GM18858 (cell line): ENCODE measurements around the gene ODAD4.

Source experiments
- ATAC-seq: cut with Tn5 transposase; IDR thresholded peaks from one replicate; pipeline ENCODE4 v1.9.1; 2021; ENCODE audit not compliant: unreplicated experiment

ODAD4 gene

GRCh38 chr17:41930009-41930832 is at the start of gene ODAD4:
TSS of gene ODAD4 (plus strand) at chr17:41930617. CDS start at chr17:41930724, 107 bp downstream.
- ATAC-seq: peak; percentile 68

- no peak for ATAC-seq
Observed at GRCh38 chr17:41882756-41883155, 47.7 kb upstream of the ODAD4 start.

- ATAC-seq: no peak
Observed at GRCh38 chr17:41885733-41886132, 44.7 kb upstream of the ODAD4 start.

- no peak for ATAC-seq
Observed at GRCh38 chr17:41888332-41888965, 42.0 kb upstream of the ODAD4 start.

GRCh38 chr17:41891135-41892020 is 39.0 kb upstream of the ODAD4 start:
- no peak for ATAC-seq

- no peak for ATAC-seq
Observed at GRCh38 chr17:41892021-41892376, 38.4 kb upstream of the ODAD4 start.

GRCh38 chr17:41893384-41893783 is 37.0 kb upstream of the ODAD4 start:
- ATAC-seq: no peak

GRCh38 chr17:41894791-41895331 is 35.6 kb upstream of the ODAD4 start:
- ATAC-seq: no peak

- no peak for ATAC-seq
Observed at GRCh38 chr17:41895617-41896016, 34.8 kb upstream of the ODAD4 start.

GRCh38 chr17:41896726-41897125 is 33.7 kb upstream of the ODAD4 start:
- ATAC-seq: no peak

GRCh38 chr17:41901646-41902045 is 28.8 kb upstream of the ODAD4 start:
- no peak for ATAC-seq

- no peak for ATAC-seq
Observed at GRCh38 chr17:41904242-41904841, 26.1 kb upstream of the ODAD4 start.

GRCh38 chr17:41905172-41905571 is 25.2 kb upstream of the ODAD4 start:
- ATAC-seq: no peak

- no peak for ATAC-seq
Observed at GRCh38 chr17:41906465-41907184, 23.8 kb upstream of the ODAD4 start.

GRCh38 chr17:41907185-41907556 is 23.2 kb upstream of the ODAD4 start:
- ATAC-seq: no peak

- no peak for ATAC-seq
Observed at GRCh38 chr17:41907633-41908539, 22.5 kb upstream of the ODAD4 start.

- ATAC-seq: no peak
Observed at GRCh38 chr17:41909088-41909487, 21.3 kb upstream of the ODAD4 start.

- no peak for ATAC-seq
Observed at GRCh38 chr17:41910701-41911391, 19.6 kb upstream of the ODAD4 start.

- no peak for ATAC-seq
Observed at GRCh38 chr17:41912925-41913324, 17.5 kb upstream of the ODAD4 start.
